Body of pancreas (tissue), 4 donors: Measurements from ENCODE around the gene CAV1. TPM values are rescaled to one million over a fixed set of nuclear protein-coding genes. Genes with fewer than 3 reads are reported as not detected.

ENCODE experiments used
- ATAC-seq: fragments of 150-250 bp; one replicate; pipeline ENCODE4 v1.9.1; 2016
- DNase-seq, 4 donors: peaks; one replicate each; pipeline ENCODE4 v3.0.0-alpha.2; 2019
- H3K27ac ChIP-seq, 4 donors: fragments of 200-600 bp; sonication (generic); 1 replicate in 3 of 4; 2 replicates in 1 of 4; pipeline versions ENCODE4 v1.5.1 to v1.6.1; 2016 to 2019; ENCODE audit warnings: mild to moderate bottlenecking in 1 of 4, mixed read lengths in 1 of 4, moderate library complexity in 1 of 4
- H3K27me3 ChIP-seq, 2 donors: fragments of 200-600 bp; sonication (generic); one replicate each; pipeline ENCODE4 v1.6.0; 2016; ENCODE audit warnings: mild to moderate bottlenecking in 1 of 2
- H3K36me3 ChIP-seq, 2 donors: fragments of 200-600 bp; sonication (generic); replicated peaks in 1 of 2; 2 replicates each; pipeline ENCODE4 v1.5.1; 2016; ENCODE audit warnings: low read depth in 2 of 2; ENCODE audit not compliant: insufficient read depth in 1 of 2
- H3K4me1 ChIP-seq: fragments of 200-600 bp; sonication (generic); one replicate; pipeline ENCODE4 v1.6.0; 2016
- H3K4me3 ChIP-seq, 2 donors: fragments of 200-600 bp; sonication (generic); 1 replicate in 1 of 2; 2 replicates in 1 of 2; pipeline ENCODE4 v1.5.1; 2016 to 2019
- H3K9me3 ChIP-seq, 3 donors: fragments of 200-600 bp; sonication (generic); 1 replicate in 2 of 3; 2 replicates in 1 of 3; pipeline ENCODE4 v1.5.1; 2016
- CTCF ChIP-seq, 7 experiments: fragments of 450-650 bp in 4 of 7; fragments of 200-600 bp in 3 of 7; sonication (generic) in 3 of 7; IDR thresholded peaks; one replicate each; pipeline ENCODE4 v1.5.1; 2016 to 2019; ENCODE audit warnings: antibody characterized with exemption in 7 of 7
- POLR2A ChIP-seq, 3 donors: fragments of 450-650 bp; IDR thresholded peaks; one replicate each; pipeline ENCODE4 v1.6.1; 2016; ENCODE audit warnings: antibody characterized with exemption in 3 of 3, mild to moderate bottlenecking in 2 of 3
- WGBS, 2 donors: methylation state at CpG; one replicate each; pipeline ENCODE4 v1.1.5; 2017; 5-methylcytosine and 5-hydroxymethylcytosine counted together
- intact Hi-C: fragments of 100-400 bp; cut with DNase I; formaldehyde crosslinking; loops from one replicate; pipeline ENCODE4 v1.15.1; 2023
- total RNA-seq, 2 donors: library from RNA; depleted of rRNA; stranded (reverse); fragments of >200 nt; gene quantifications; one replicate each; pipeline ENCODE4 v1.1.0, GENCODE V29; 2016

The CAV1 gene
- total RNA-seq, 2 donors from 2014 or later: 28.5 to 32.6 TPM

- H3K4me1 ChIP-seq: peaks cover 34% of the 10 kb centered on the region
- H3K27ac ChIP-seq: peak overlapping the region in 3 of 4 donors; percentile 50 to 84 (median 74)
- no peak for ATAC-seq
- no peak for TF ChIP-seq POLR2A (IDR thresholded peaks at IDR 0.05)
- no peak for TF ChIP-seq CTCF (IDR thresholded peaks at IDR 0.05)
- WGBS, 2 donors: 57 to 65% methylated on average over 2 of the region's 2 CpGs
- H3K4me3 ChIP-seq: no peak overlapping the region
- H3K27me3 ChIP-seq: no peaks in the 10 kb centered on the region
- intact Hi-C loops: no loop called here
- no peak for DNase-seq
- no peaks in the 10 kb centered on the region for H3K36me3 ChIP-seq
- no peaks in the 10 kb centered on the region for H3K9me3 ChIP-seq
Measured at GRCh38 chr7:116502201-116503096, 22.4 kb upstream of the CAV1 start.

- TF ChIP-seq CTCF (IDR thresholded peaks at IDR 0.05): no peak
- TF ChIP-seq POLR2A (IDR thresholded peaks at IDR 0.05): no peak
- Histone ChIP-seq H3K27me3 (no peaks in the 10 kb centered on the region), H3K4me1 (peaks cover 33% of the 10 kb centered on the region), H3K36me3 (no peaks in the 10 kb centered on the region), H3K9me3 (no peaks in the 10 kb centered on the region), H3K4me3 (no peak overlapping the region), H3K27ac (no peak overlapping the region)
- DNase-seq (no peak), ATAC-seq (no peak)
- intact Hi-C loops: no loop called here
Measured at GRCh38 chr7:116503835-116504234, 21.0 kb upstream of the CAV1 start.

- H3K27ac ChIP-seq: no peak overlapping the region
- intact Hi-C loops: no loop called here
- DNase-seq (no peak), ATAC-seq (no peak)
- H3K4me1 ChIP-seq: peaks cover 32% of the 10 kb centered on the region
- no peaks in the 10 kb centered on the region for H3K27me3 ChIP-seq
- WGBS, 2 donors: 39 to 45% methylated on average over 2 of the region's 2 CpGs
- H3K4me3 ChIP-seq: no peak overlapping the region
- no peaks in the 10 kb centered on the region for H3K36me3 ChIP-seq
- TF ChIP-seq POLR2A (IDR thresholded peaks at IDR 0.05) (no peak), CTCF (IDR thresholded peaks at IDR 0.05) (no peak)
- no peaks in the 10 kb centered on the region for H3K9me3 ChIP-seq
Measured at GRCh38 chr7:116505278-116505677, 19.6 kb upstream of the CAV1 start.

GRCh38 chr7:116505823-116506222 lies 19.0 kb upstream of the CAV1 start:
- intact Hi-C loops: no loop called here
- Histone ChIP-seq H3K4me1 (peaks cover 34% of the 10 kb centered on the region), H3K9me3 (no peaks in the 10 kb centered on the region), H3K27me3 (no peaks in the 10 kb centered on the region), H3K27ac (no peak overlapping the region), H3K36me3 (no peaks in the 10 kb centered on the region), H3K4me3 (no peak overlapping the region)
- no peak for TF ChIP-seq CTCF (IDR thresholded peaks at IDR 0.05)
- TF ChIP-seq POLR2A (IDR thresholded peaks at IDR 0.05): no peak
- ATAC-seq: no peak
- no peak for DNase-seq
- WGBS, 2 donors: 77 to 88% methylated on average over 3 of the region's 3 CpGs
